Measurements from ENCODE around the gene ZNF579.
"Not testable (repeated sequence)": the region's sequence is repeated elsewhere in the genome, so short reads cannot be mapped to it uniquely, and the experiment has no call there.

ZNF579 gene

GRCh38 chr19:55593096-55593772 is 12.6 kb upstream of the ZNF579 start:
- no peak for DNase-seq (ENCODE audit: low read depth in 2 of 2)

GRCh38 chr19:55592391-55593090 is 11.9 kb upstream of the ZNF579 start:
- DNase-seq (ENCODE audit: low read depth in 2 of 2): no peak

GRCh38 chr19:55591555-55591954 is 10.9 kb upstream of the ZNF579 start:
- DNase-seq (ENCODE audit: low read depth in 2 of 2): no peak

GRCh38 chr19:55590617-55591016 is 10.0 kb upstream of the ZNF579 start:
- DNase-seq (ENCODE audit: low read depth in 2 of 2): no peak

- no peak for DNase-seq (ENCODE audit: low read depth in 2 of 2)
Observed at GRCh38 chr19:55590109-55590508, 9.5 kb upstream of the ZNF579 start.

GRCh38 chr19:55588738-55589137 is 8.1 kb upstream of the ZNF579 start:
- DNase-seq (ENCODE audit: low read depth in 2 of 2): no peak

- peak; percentile 93 to 96 for DNase-seq (ENCODE audit: low read depth in 2 of 2)
Observed at GRCh38 chr19:55586976-55587668, 6.5 kb upstream of the ZNF579 start.

- DNase-seq (ENCODE audit: low read depth in 2 of 2): peak; percentile 47 to 54
Observed at GRCh38 chr19:55585658-55586339, 5.2 kb upstream of the ZNF579 start.

GRCh38 chr19:55584871-55585270 is 4.2 kb upstream of the ZNF579 start:
- no peak for DNase-seq (ENCODE audit: low read depth in 2 of 2)

GRCh38 chr19:55583897-55584296 is 3.2 kb upstream of the ZNF579 start:
- not testable (repeated sequence) for DNase-seq (ENCODE audit: low read depth in 2 of 2)

GRCh38 chr19:55582284-55582683 is 1.6 kb upstream of the ZNF579 start:
- not testable (repeated sequence) for DNase-seq (ENCODE audit: low read depth in 2 of 2)

GRCh38 chr19:55581823-55582223 is 1.2 kb upstream of the ZNF579 start:
- DNase-seq (ENCODE audit: low read depth in 2 of 2): no peak

GRCh38 chr19:55581145-55581822 is 636 bp upstream of the ZNF579 start:
- no peak for DNase-seq (ENCODE audit: low read depth in 2 of 2)

- no peak for DNase-seq (ENCODE audit: low read depth in 2 of 2)
Observed at GRCh38 chr19:55579766-55580621, 654 bp downstream of the ZNF579 start.

GRCh38 chr19:55578761-55579747 is 1.6 kb downstream of the ZNF579 start:
- no peak for DNase-seq (ENCODE audit: low read depth in 2 of 2)

- no peak for DNase-seq (ENCODE audit: low read depth in 2 of 2)
Observed at GRCh38 chr19:55578031-55578760, 2.5 kb downstream of the ZNF579 start.

- no peak for DNase-seq (ENCODE audit: low read depth in 2 of 2)
Observed at GRCh38 chr19:55576746-55577145, 3.9 kb downstream of the ZNF579 start.

GRCh38 chr19:55573929-55574328 is 6.7 kb downstream of the ZNF579 start:
- DNase-seq (ENCODE audit: low read depth in 2 of 2): not testable (repeated sequence)

- DNase-seq (ENCODE audit: low read depth in 2 of 2): not testable (repeated sequence)
Observed at GRCh38 chr19:55569477-55569876, 11.2 kb downstream of the ZNF579 start.

All from activated CD4-positive, alpha-beta T cell treated with anti-CD3 and anti-CD28 coated beads for 24 hours (primary cell).